GM21360 (cell line): ENCODE results near the gene AHCY.
"Not testable (repeated sequence)": the region's sequence is repeated elsewhere in the genome, so short reads cannot be mapped to it uniquely, and the experiment has no call there.

ENCODE experiments used
- ATAC-seq: cut with Tn5 transposase; IDR thresholded peaks from one replicate; pipeline ENCODE4 v1.9.1; 2021; ENCODE audit warnings: mild to moderate bottlenecking, moderate library complexity; ENCODE audit not compliant: unreplicated experiment

Gene AHCY

GRCh38 chr20:34302723-34303533 lies at the start of gene AHCY:
TSS of gene AHCY (minus strand) at chr20:34303355. CDS start at chr20:34303270, 85 bp downstream.
- ATAC-seq: peak; percentile 85

- no peak for ATAC-seq
These were observed 46.9 kb upstream of the AHCY start for GRCh38 chr20:34350095-34350494.

GRCh38 chr20:34347571-34347970 lies 44.4 kb upstream of the AHCY start:
- ATAC-seq: no peak

- not testable (repeated sequence) for ATAC-seq
These were observed 43.3 kb upstream of the AHCY start for GRCh38 chr20:34346533-34346865.

GRCh38 chr20:34345839-34346532 lies 42.8 kb upstream of the AHCY start:
- ATAC-seq: not testable (repeated sequence)

GRCh38 chr20:34345402-34345736 lies 42.2 kb upstream of the AHCY start:
- ATAC-seq: no peak

- no peak for ATAC-seq
These were observed 41.1 kb upstream of the AHCY start for GRCh38 chr20:34344238-34344637.

GRCh38 chr20:34343458-34344211 lies 40.5 kb upstream of the AHCY start:
- ATAC-seq: no peak

GRCh38 chr20:34341199-34341598 lies 38.0 kb upstream of the AHCY start:
- ATAC-seq: not testable (repeated sequence)

- ATAC-seq: not testable (repeated sequence)
These were observed 37.6 kb upstream of the AHCY start for GRCh38 chr20:34340726-34341125.

GRCh38 chr20:34337982-34338726 lies 35.0 kb upstream of the AHCY start:
- no peak for ATAC-seq

- no peak for ATAC-seq
These were observed 34.4 kb upstream of the AHCY start for GRCh38 chr20:34337544-34337943.

- ATAC-seq: no peak
These were observed 31.7 kb upstream of the AHCY start for GRCh38 chr20:34334654-34335407.

- no peak for ATAC-seq
These were observed 30.6 kb upstream of the AHCY start for GRCh38 chr20:34333786-34334185.

- no peak for ATAC-seq
These were observed 29.2 kb upstream of the AHCY start for GRCh38 chr20:34332262-34332920.

- ATAC-seq: no peak
These were observed 28.7 kb upstream of the AHCY start for GRCh38 chr20:34331838-34332237.

GRCh38 chr20:34330861-34331544 lies 27.8 kb upstream of the AHCY start:
- not testable (repeated sequence) for ATAC-seq

- ATAC-seq: no peak
These were observed 25.9 kb upstream of the AHCY start for GRCh38 chr20:34328928-34329677.
